ENCODE measurements around the gene GALNT6.

GALNT6 gene

DNA sequence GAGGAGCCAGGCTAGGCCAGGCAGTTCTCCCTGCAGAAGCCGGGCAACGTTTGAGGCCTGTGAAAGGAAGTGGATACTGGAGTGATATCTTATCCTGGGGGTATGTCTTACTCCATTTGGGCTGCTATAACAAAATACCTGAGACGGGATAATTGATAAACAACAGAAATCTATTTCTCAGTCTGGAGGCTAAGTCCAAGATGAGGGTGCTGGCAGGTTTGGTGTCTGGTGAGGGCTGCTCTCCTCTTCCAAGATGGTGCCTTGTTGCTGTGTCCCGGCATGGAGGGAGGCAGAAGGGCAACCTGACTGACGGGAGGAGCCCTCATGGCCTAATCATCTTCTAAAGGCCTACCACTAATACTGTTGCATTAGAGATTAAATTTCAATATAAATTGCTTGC is 15.7 kb upstream of the GALNT6 start:
- Histone ChIP-seq H4K20me1 (ENCODE audit: insufficient read depth, low read length, poor library complexity, severe bottlenecking) (no peaks in the 10 kb centered on the region), H3K9me2 (replicated peaks; ENCODE audit: low read depth, low read length) (no peaks in the 10 kb centered on the region), H3K27me3 (ENCODE audit: insufficient read depth, low read length, poor library complexity, severe bottlenecking) (no peaks in the 10 kb centered on the region), H3K4me3 (ENCODE audit: low read length, poor library complexity, severe bottlenecking) (no peak overlapping the region), H3K79me2 (ENCODE audit: insufficient read depth, low read length) (no peaks in the 10 kb centered on the region), H3K4me1 (ENCODE audit: insufficient read depth, low read length, poor library complexity, severe bottlenecking) (peaks cover 29% of the 10 kb centered on the region), H3K36me3 (ENCODE audit: insufficient read depth, low read length) (no peaks in the 10 kb centered on the region), H3K4me2 (ENCODE audit: low read depth, low read length, poor library complexity, severe bottlenecking) (peak overlapping the region; percentile 38), H3F3A (ENCODE audit: low read depth) (no peaks in the 10 kb centered on the region), H2AFZ (ENCODE audit: low read length) (no peak overlapping the region), H3K9me3 (ENCODE audit: insufficient read depth, low read depth, low read length) (no peaks in the 10 kb centered on the region), H3K9ac (ENCODE audit: low read depth, low read length, poor library complexity, severe bottlenecking) (peak overlapping the region; percentile 49)
- TF ChIP-seq, protein P1, sequence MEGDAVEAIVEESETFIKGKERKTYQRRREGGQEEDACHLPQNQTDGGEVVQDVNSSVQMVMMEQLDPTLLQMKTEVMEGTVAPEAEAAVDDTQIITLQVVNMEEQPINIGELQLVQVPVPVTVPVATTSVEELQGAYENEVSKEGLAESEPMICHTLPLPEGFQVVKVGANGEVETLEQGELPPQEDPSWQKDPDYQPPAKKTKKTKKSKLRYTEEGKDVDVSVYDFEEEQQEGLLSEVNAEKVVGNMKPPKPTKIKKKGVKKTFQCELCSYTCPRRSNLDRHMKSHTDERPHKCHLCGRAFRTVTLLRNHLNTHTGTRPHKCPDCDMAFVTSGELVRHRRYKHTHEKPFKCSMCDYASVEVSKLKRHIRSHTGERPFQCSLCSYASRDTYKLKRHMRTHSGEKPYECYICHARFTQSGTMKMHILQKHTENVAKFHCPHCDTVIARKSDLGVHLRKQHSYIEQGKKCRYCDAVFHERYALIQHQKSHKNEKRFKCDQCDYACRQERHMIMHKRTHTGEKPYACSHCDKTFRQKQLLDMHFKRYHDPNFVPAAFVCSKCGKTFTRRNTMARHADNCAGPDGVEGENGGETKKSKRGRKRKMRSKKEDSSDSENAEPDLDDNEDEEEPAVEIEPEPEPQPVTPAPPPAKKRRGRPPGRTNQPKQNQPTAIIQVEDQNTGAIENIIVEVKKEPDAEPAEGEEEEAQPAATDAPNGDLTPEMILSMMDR (conservative IDR thresholded peaks at IDR 0.05; ENCODE audit: low read length), result no peak
- TF ChIP-seq EZH2phosphoT487 (IDR thresholded peaks at IDR 0.05; ENCODE audit: borderline replicate concordance), result no peak

DNA sequence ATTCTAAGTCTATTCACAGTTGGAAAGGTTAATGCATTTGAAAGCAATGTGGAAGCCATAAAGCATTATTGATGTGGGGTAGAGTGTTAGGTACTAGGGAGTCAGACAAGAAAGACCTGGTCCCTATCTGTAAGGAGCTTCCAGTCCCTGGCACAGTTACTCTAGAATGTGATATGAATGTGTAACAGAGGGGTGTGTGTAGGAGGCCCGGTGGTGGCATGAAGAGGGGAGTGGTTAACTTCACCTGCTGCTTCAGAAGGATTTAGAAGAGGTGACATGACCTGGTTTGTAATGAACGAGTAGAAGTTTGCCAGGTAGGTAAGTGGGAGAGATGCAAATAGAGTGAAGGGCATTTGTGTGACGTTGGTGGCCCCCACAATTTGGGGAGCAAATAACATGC is 15.1 kb upstream of the GALNT6 start:
- Histone ChIP-seq H3K36me3 (ENCODE audit: insufficient read depth, low read length) (no peaks in the 10 kb centered on the region), H3F3A (ENCODE audit: low read depth) (no peaks in the 10 kb centered on the region), H3K4me3 (ENCODE audit: low read length, poor library complexity, severe bottlenecking) (no peak overlapping the region), H3K79me2 (ENCODE audit: insufficient read depth, low read length) (no peaks in the 10 kb centered on the region), H3K4me2 (ENCODE audit: low read depth, low read length, poor library complexity, severe bottlenecking) (no peak overlapping the region), H2AFZ (ENCODE audit: low read length) (no peak overlapping the region), H3K4me1 (ENCODE audit: insufficient read depth, low read length, poor library complexity, severe bottlenecking) (peaks cover 29% of the 10 kb centered on the region), H3K27me3 (ENCODE audit: insufficient read depth, low read length, poor library complexity, severe bottlenecking) (no peaks in the 10 kb centered on the region), H3K9me3 (ENCODE audit: insufficient read depth, low read depth, low read length) (no peaks in the 10 kb centered on the region), H3K9ac (ENCODE audit: low read depth, low read length, poor library complexity, severe bottlenecking) (no peak overlapping the region), H4K20me1 (ENCODE audit: insufficient read depth, low read length, poor library complexity, severe bottlenecking) (no peaks in the 10 kb centered on the region), H3K9me2 (replicated peaks; ENCODE audit: low read depth, low read length) (no peaks in the 10 kb centered on the region)
- no peak for TF ChIP-seq EZH2phosphoT487 (IDR thresholded peaks at IDR 0.05; ENCODE audit: borderline replicate concordance)
- TF ChIP-seq, protein P1 (conservative IDR thresholded peaks at IDR 0.05; ENCODE audit: low read length), result no peak

DNA sequence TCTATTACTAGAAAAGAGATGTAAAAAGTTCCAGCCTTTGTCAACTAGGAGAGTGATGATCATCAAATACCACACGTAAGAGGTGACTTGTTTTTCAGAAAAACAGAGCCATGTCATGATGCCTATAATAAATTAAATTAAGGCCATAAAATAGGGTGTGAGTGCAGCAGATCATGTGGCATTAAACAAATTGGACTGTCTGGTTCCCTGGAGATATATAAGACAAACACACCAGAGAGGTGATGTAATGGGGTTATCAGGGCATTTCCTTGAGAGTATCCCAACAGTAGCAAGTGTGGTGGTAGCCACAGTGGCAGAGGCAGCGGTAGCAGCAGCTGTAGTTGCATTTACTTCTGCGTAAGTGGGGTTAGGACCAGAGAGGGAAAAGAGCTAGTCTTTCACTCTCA is 14.6 kb upstream of the GALNT6 start:
- no peak overlapping the region for H2AFZ ChIP-seq (ENCODE audit: low read length)
- no peaks in the 10 kb centered on the region for H3K27me3 ChIP-seq (ENCODE audit: insufficient read depth, low read length, poor library complexity, severe bottlenecking)
- H3K9me3 ChIP-seq (ENCODE audit: insufficient read depth, low read depth, low read length), result no peaks in the 10 kb centered on the region
- H3F3A ChIP-seq (ENCODE audit: low read depth), result no peaks in the 10 kb centered on the region
- H3K9ac ChIP-seq (ENCODE audit: low read depth, low read length, poor library complexity, severe bottlenecking), result no peak overlapping the region
- no peak for TF ChIP-seq EZH2phosphoT487 (IDR thresholded peaks at IDR 0.05; ENCODE audit: borderline replicate concordance)
- TF ChIP-seq, protein P1 (conservative IDR thresholded peaks at IDR 0.05; ENCODE audit: low read length), result no peak
- no peaks in the 10 kb centered on the region for H3K79me2 ChIP-seq (ENCODE audit: insufficient read depth, low read length)
- H3K9me2 ChIP-seq (replicated peaks; ENCODE audit: low read depth, low read length), result no peaks in the 10 kb centered on the region
- no peak overlapping the region for H3K4me2 ChIP-seq (ENCODE audit: low read depth, low read length, poor library complexity, severe bottlenecking)
- peaks cover 29% of the 10 kb centered on the region for H3K4me1 ChIP-seq (ENCODE audit: insufficient read depth, low read length, poor library complexity, severe bottlenecking)
- H3K4me3 ChIP-seq (ENCODE audit: low read length, poor library complexity, severe bottlenecking), result no peak overlapping the region
- H3K36me3 ChIP-seq (ENCODE audit: insufficient read depth, low read length), result no peaks in the 10 kb centered on the region
- H4K20me1 ChIP-seq (ENCODE audit: insufficient read depth, low read length, poor library complexity, severe bottlenecking), result no peaks in the 10 kb centered on the region

All from Loucy (cell line).